SU-DHL-6 (cell line): ENCODE data around the gene MRPL17.

Experiments used
- EZH2phosphoT487 ChIP-seq: fragments of 200-600 bp; sonication (generic), shearing (Covaris generic); conservative IDR thresholded peaks from 2 replicates; pipeline ENCODE4 v1.6.1; 2018; ENCODE audit warnings: mild to moderate bottlenecking, antibody characterized with exemption, low read length, moderate library complexity, mixed read lengths
- TF ChIP-seq, protein P1 (sequence below): fragments of 200-600 bp; sonication (generic); IDR thresholded peaks from one replicate; pipeline ENCODE4 v1.5.1; 2017; ENCODE audit warnings: antibody characterized with exemption, mild to moderate bottlenecking, low read length, moderate library complexity; ENCODE audit not compliant: insufficient read depth, poor library complexity, severe bottlenecking

- TF ChIP-seq, protein P1, sequence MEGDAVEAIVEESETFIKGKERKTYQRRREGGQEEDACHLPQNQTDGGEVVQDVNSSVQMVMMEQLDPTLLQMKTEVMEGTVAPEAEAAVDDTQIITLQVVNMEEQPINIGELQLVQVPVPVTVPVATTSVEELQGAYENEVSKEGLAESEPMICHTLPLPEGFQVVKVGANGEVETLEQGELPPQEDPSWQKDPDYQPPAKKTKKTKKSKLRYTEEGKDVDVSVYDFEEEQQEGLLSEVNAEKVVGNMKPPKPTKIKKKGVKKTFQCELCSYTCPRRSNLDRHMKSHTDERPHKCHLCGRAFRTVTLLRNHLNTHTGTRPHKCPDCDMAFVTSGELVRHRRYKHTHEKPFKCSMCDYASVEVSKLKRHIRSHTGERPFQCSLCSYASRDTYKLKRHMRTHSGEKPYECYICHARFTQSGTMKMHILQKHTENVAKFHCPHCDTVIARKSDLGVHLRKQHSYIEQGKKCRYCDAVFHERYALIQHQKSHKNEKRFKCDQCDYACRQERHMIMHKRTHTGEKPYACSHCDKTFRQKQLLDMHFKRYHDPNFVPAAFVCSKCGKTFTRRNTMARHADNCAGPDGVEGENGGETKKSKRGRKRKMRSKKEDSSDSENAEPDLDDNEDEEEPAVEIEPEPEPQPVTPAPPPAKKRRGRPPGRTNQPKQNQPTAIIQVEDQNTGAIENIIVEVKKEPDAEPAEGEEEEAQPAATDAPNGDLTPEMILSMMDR = no peak
- TF ChIP-seq EZH2phosphoT487 = no peak
These were observed 44.7 kb downstream of the MRPL17 start for GRCh38 chr11:6638429-6638828.
